ENCODE data around the gene SF3B3. TPM values are rescaled to one million over a fixed set of nuclear protein-coding genes. Genes with fewer than 3 reads are reported as not detected.
"Not testable (repeated sequence)": the region's sequence is repeated elsewhere in the genome, so short reads cannot be mapped to it uniquely, and the experiment has no call there.

SF3B3 gene
- total and polyA plus RNA-seq, 4 experiments from 2014 or later, result 105 to 291 (median 219) TPM

GRCh38 chr16:70611224-70611598 is 87.6 kb downstream of the SF3B3 start:
- POLR2A ChIA-PET (ENCODE audit: partially characterized antibody), result no interaction called here

GRCh38 chr16:70611785-70612303 is 88.2 kb downstream of the SF3B3 start:
- H3K4me1 ChIP-seq (ENCODE audit: insufficient read depth, low read length), result no peaks in the 10 kb centered on the region
- no peak overlapping the region for H3K4me3 ChIP-seq (ENCODE audit: low read length in 2 of 2)
- Mint-ChIP-seq H3K4me3 (no peak overlapping the region), H3K36me3 (no peaks in the 10 kb centered on the region), H3K9me3 (no peaks in the 10 kb centered on the region), H3K27ac (no peak overlapping the region), H3K27me3 (peaks cover 0 to 1% of the 10 kb centered on the region in 2 donors), H3K4me1 (no peaks in the 10 kb centered on the region)
- no peaks in the 10 kb centered on the region for H3K36me3 ChIP-seq (ENCODE audit: insufficient read depth, low read length)
- DNase-seq, result no peak
- H3K27ac ChIP-seq (ENCODE audit: low read depth, low read length), result no peak overlapping the region
- POLR2A ChIA-PET (ENCODE audit: partially characterized antibody), result no interaction called here
- CTCF ChIA-PET (ENCODE audit: partially characterized antibody), result interaction anchor here (1.1 kb wide), 1 partner anchor 160 kb away, joined by 3 read pairs; no protein-coding TSS in a partner anchor
- intact Hi-C loops (cut with micrococcal nuclease), result no loop called here
- H3K9me3 ChIP-seq (ENCODE audit: control insufficient read depth in 1 of 2, low read length in 2 of 2), result no peaks in the 10 kb centered on the region
- H3K27me3 ChIP-seq (ENCODE audit: insufficient read depth, low read length), result no peaks in the 10 kb centered on the region

More at GRCh38 chr16:70611224-70611598, 87.6 kb downstream of the SF3B3 start:
- H3K9me3 ChIP-seq (ENCODE audit: control insufficient read depth in 1 of 2, low read length in 2 of 2), result no peaks in the 10 kb centered on the region
- no peaks in the 10 kb centered on the region for H3K4me1 ChIP-seq (ENCODE audit: insufficient read depth, low read length)
- no peak overlapping the region for H3K27ac Mint-ChIP-seq
- intact Hi-C loops (cut with micrococcal nuclease), result no loop called here
- H3K4me1 Mint-ChIP-seq, result no peaks in the 10 kb centered on the region
- H3K36me3 Mint-ChIP-seq, result no peaks in the 10 kb centered on the region
- no peak overlapping the region for H3K4me3 ChIP-seq (ENCODE audit: low read length in 2 of 2)
- no peaks in the 10 kb centered on the region for H3K27me3 ChIP-seq (ENCODE audit: insufficient read depth, low read length)
- no peaks in the 10 kb centered on the region for H3K36me3 ChIP-seq (ENCODE audit: insufficient read depth, low read length)
- H3K27ac ChIP-seq (ENCODE audit: low read depth, low read length), result no peak overlapping the region
- peaks cover 0 to 1% of the 10 kb centered on the region in 2 donors for H3K27me3 Mint-ChIP-seq
- H3K9me3 Mint-ChIP-seq, result no peaks in the 10 kb centered on the region
- DNase-seq, result no peak
- CTCF ChIA-PET (ENCODE audit: partially characterized antibody), result no interaction called here
- peak overlapping the region in 1 of 8 donors; percentile 11 for H3K4me3 Mint-ChIP-seq

GRCh38 chr16:70612931-70613330 is 89.3 kb downstream of the SF3B3 start:
- Mint-ChIP-seq H3K36me3 (no peaks in the 10 kb centered on the region), H3K4me1 (no peaks in the 10 kb centered on the region)
- CTCF ChIA-PET (ENCODE audit: partially characterized antibody), result no interaction called here

GRCh38 chr16:70614208-70614951 is 90.8 kb downstream of the SF3B3 start:
- no peaks in the 10 kb centered on the region for H3K36me3 ChIP-seq (ENCODE audit: insufficient read depth, low read length)
- Mint-ChIP-seq H3K27ac (no peak overlapping the region), H3K27me3 (peaks cover 0 to 1% of the 10 kb centered on the region in 2 donors), H3K36me3 (no peaks in the 10 kb centered on the region), H3K4me1 (no peaks in the 10 kb centered on the region), H3K4me3 (no peak overlapping the region), H3K9me3 (no peaks in the 10 kb centered on the region)
- H3K27me3 ChIP-seq (ENCODE audit: insufficient read depth, low read length), result no peaks in the 10 kb centered on the region
- no peak overlapping the region for H3K27ac ChIP-seq (ENCODE audit: low read depth, low read length)
- intact Hi-C loops (cut with micrococcal nuclease), result no loop called here
- no peaks in the 10 kb centered on the region for H3K9me3 ChIP-seq (ENCODE audit: control insufficient read depth in 1 of 2, low read length in 2 of 2)
- no peaks in the 10 kb centered on the region for H3K4me1 ChIP-seq (ENCODE audit: insufficient read depth, low read length)
- CTCF ChIA-PET (ENCODE audit: partially characterized antibody), result interaction anchor here (0.5 kb wide), 1 partner anchor 47 kb away, joined by 4 read pairs; no protein-coding TSS in a partner anchor
- H3K4me3 ChIP-seq (ENCODE audit: low read length in 2 of 2), result no peak overlapping the region
- POLR2A ChIA-PET (ENCODE audit: partially characterized antibody), result no interaction called here
- DNase-seq, result no peak

More at GRCh38 chr16:70612931-70613330, 89.3 kb downstream of the SF3B3 start:
- Histone ChIP-seq H3K9me3 (ENCODE audit: control insufficient read depth in 1 of 2, low read length in 2 of 2) (no peaks in the 10 kb centered on the region), H3K27ac (ENCODE audit: low read depth, low read length) (no peak overlapping the region), H3K36me3 (ENCODE audit: insufficient read depth, low read length) (no peaks in the 10 kb centered on the region), H3K4me3 (ENCODE audit: low read length in 2 of 2) (no peak overlapping the region), H3K27me3 (ENCODE audit: insufficient read depth, low read length) (no peaks in the 10 kb centered on the region), H3K4me1 (ENCODE audit: insufficient read depth, low read length) (no peaks in the 10 kb centered on the region)
- POLR2A ChIA-PET (ENCODE audit: partially characterized antibody), result no interaction called here
- intact Hi-C loops (cut with micrococcal nuclease), result no loop called here
- Mint-ChIP-seq H3K4me3 (no peak overlapping the region), H3K9me3 (no peaks in the 10 kb centered on the region), H3K27me3 (peaks cover 0 to 1% of the 10 kb centered on the region in 2 donors), H3K27ac (no peak overlapping the region)
- DNase-seq, result no peak

- H3K27ac Mint-ChIP-seq, result no peak overlapping the region
- H3K36me3 Mint-ChIP-seq, result no peaks in the 10 kb centered on the region
- Histone ChIP-seq H3K9me3 (ENCODE audit: control insufficient read depth in 1 of 2, low read length in 2 of 2) (no peaks in the 10 kb centered on the region), H3K27me3 (ENCODE audit: insufficient read depth, low read length) (no peaks in the 10 kb centered on the region), H3K36me3 (ENCODE audit: insufficient read depth, low read length) (no peaks in the 10 kb centered on the region), H3K4me3 (ENCODE audit: low read length in 2 of 2) (no peak overlapping the region), H3K27ac (ENCODE audit: low read depth, low read length) (no peak overlapping the region), H3K4me1 (ENCODE audit: insufficient read depth, low read length) (no peaks in the 10 kb centered on the region)
- H3K4me3 Mint-ChIP-seq, result no peak overlapping the region
- DNase-seq, result no peak
- H3K4me1 Mint-ChIP-seq, result no peaks in the 10 kb centered on the region
- POLR2A ChIA-PET (ENCODE audit: partially characterized antibody), result no interaction called here
- CTCF ChIA-PET (ENCODE audit: partially characterized antibody), result no interaction called here
- intact Hi-C loops (cut with micrococcal nuclease), result no loop called here
- no peaks in the 10 kb centered on the region for H3K9me3 Mint-ChIP-seq
- H3K27me3 Mint-ChIP-seq, result peaks cover 0 to 1% of the 10 kb centered on the region in 2 donors
Observed at GRCh38 chr16:70615945-70616344, 92.3 kb downstream of the SF3B3 start.

GRCh38 chr16:70621864-70622263 is 98.2 kb downstream of the SF3B3 start:
- H3K9me3 ChIP-seq (ENCODE audit: control insufficient read depth in 1 of 2, low read length in 2 of 2); H3K27me3 Mint-ChIP-seq; H3K27ac Mint-ChIP-seq; DNase-seq; H3K36me3 ChIP-seq (ENCODE audit: insufficient read depth, low read length); POLR2A ChIA-PET (ENCODE audit: partially characterized antibody); intact Hi-C loops (cut with micrococcal nuclease); H3K4me1 Mint-ChIP-seq; CTCF ChIA-PET (ENCODE audit: partially characterized antibody); H3K27ac ChIP-seq (ENCODE audit: low read depth, low read length); H3K4me3 Mint-ChIP-seq; H3K9me3 Mint-ChIP-seq; H3K27me3 ChIP-seq (ENCODE audit: insufficient read depth, low read length); H3K36me3 Mint-ChIP-seq; H3K4me1 ChIP-seq (ENCODE audit: insufficient read depth, low read length); H3K4me3 ChIP-seq (ENCODE audit: low read length in 2 of 2): not testable (repeated sequence)
